Measurements from ENCODE around the gene RBM20.

Gene RBM20

GRCh38 chr10:110667620-110668343, 23.6 kb downstream of the RBM20 start:
- H3K4me1 ChIP-seq (ENCODE audit: control insufficient read depth in 1 of 2, insufficient read depth in 2 of 2, low read length in 2 of 2) = no peaks in the 10 kb centered on the region
- peak overlapping the region; percentile 43 for H3K27ac ChIP-seq (ENCODE audit: low read length)
- no peaks in the 10 kb centered on the region for H3K36me3 ChIP-seq (ENCODE audit: control insufficient read depth in 1 of 2, insufficient read depth in 2 of 2, low read length in 2 of 2)
- H3K9me3 ChIP-seq (ENCODE audit: control insufficient read depth in 1 of 2, low read length in 2 of 2) = no peaks in the 10 kb centered on the region
- H3K27me3 ChIP-seq (ENCODE audit: low read depth, low read length) = no peaks in the 10 kb centered on the region
- no peak overlapping the region for H3K4me3 ChIP-seq (ENCODE audit: low read depth in 1 of 2, low read length in 2 of 2)

GRCh38 chr10:110668443-110668842, 24.3 kb downstream of the RBM20 start:
- Histone ChIP-seq H3K9me3 (ENCODE audit: control insufficient read depth in 1 of 2, low read length in 2 of 2) (no peaks in the 10 kb centered on the region), H3K27me3 (ENCODE audit: low read depth, low read length) (no peaks in the 10 kb centered on the region), H3K36me3 (ENCODE audit: control insufficient read depth in 1 of 2, insufficient read depth in 2 of 2, low read length in 2 of 2) (no peaks in the 10 kb centered on the region), H3K4me1 (ENCODE audit: control insufficient read depth in 1 of 2, insufficient read depth in 2 of 2, low read length in 2 of 2) (no peaks in the 10 kb centered on the region), H3K27ac (ENCODE audit: low read length) (no peak overlapping the region), H3K4me3 (ENCODE audit: low read depth in 1 of 2, low read length in 2 of 2) (no peak overlapping the region)

- Histone ChIP-seq H3K27ac (ENCODE audit: low read length) (no peak overlapping the region), H3K27me3 (ENCODE audit: low read depth, low read length) (no peaks in the 10 kb centered on the region), H3K9me3 (ENCODE audit: control insufficient read depth in 1 of 2, low read length in 2 of 2) (no peaks in the 10 kb centered on the region), H3K4me1 (ENCODE audit: control insufficient read depth in 1 of 2, insufficient read depth in 2 of 2, low read length in 2 of 2) (no peaks in the 10 kb centered on the region), H3K36me3 (ENCODE audit: control insufficient read depth in 1 of 2, insufficient read depth in 2 of 2, low read length in 2 of 2) (no peaks in the 10 kb centered on the region), H3K4me3 (ENCODE audit: low read depth in 1 of 2, low read length in 2 of 2) (no peak overlapping the region)
These were observed 26.2 kb downstream of the RBM20 start for GRCh38 chr10:110670335-110670734.

GRCh38 chr10:110671788-110672579, 27.8 kb downstream of the RBM20 start:
- H3K4me1 ChIP-seq (ENCODE audit: control insufficient read depth in 1 of 2, insufficient read depth in 2 of 2, low read length in 2 of 2) = no peaks in the 10 kb centered on the region
- H3K4me3 ChIP-seq (ENCODE audit: low read depth in 1 of 2, low read length in 2 of 2) = peak overlapping the region; percentile 63 to 74
- H3K27me3 ChIP-seq (ENCODE audit: low read depth, low read length) = no peaks in the 10 kb centered on the region
- H3K36me3 ChIP-seq (ENCODE audit: control insufficient read depth in 1 of 2, insufficient read depth in 2 of 2, low read length in 2 of 2) = no peaks in the 10 kb centered on the region
- no peaks in the 10 kb centered on the region for H3K9me3 ChIP-seq (ENCODE audit: control insufficient read depth in 1 of 2, low read length in 2 of 2)
- H3K27ac ChIP-seq (ENCODE audit: low read length) = no peak overlapping the region

- H3K4me3 ChIP-seq (ENCODE audit: low read depth in 1 of 2, low read length in 2 of 2) = peak overlapping the region; percentile 63 to 74
- H3K27me3 ChIP-seq (ENCODE audit: low read depth, low read length) = no peaks in the 10 kb centered on the region
- H3K27ac ChIP-seq (ENCODE audit: low read length) = no peak overlapping the region
- H3K36me3 ChIP-seq (ENCODE audit: control insufficient read depth in 1 of 2, insufficient read depth in 2 of 2, low read length in 2 of 2) = no peaks in the 10 kb centered on the region
- H3K9me3 ChIP-seq (ENCODE audit: control insufficient read depth in 1 of 2, low read length in 2 of 2) = no peaks in the 10 kb centered on the region
- H3K4me1 ChIP-seq (ENCODE audit: control insufficient read depth in 1 of 2, insufficient read depth in 2 of 2, low read length in 2 of 2) = no peaks in the 10 kb centered on the region
These were observed 28.4 kb downstream of the RBM20 start for GRCh38 chr10:110672580-110672919.

- Histone ChIP-seq H3K4me1 (ENCODE audit: control insufficient read depth in 1 of 2, insufficient read depth in 2 of 2, low read length in 2 of 2) (no peaks in the 10 kb centered on the region), H3K36me3 (ENCODE audit: control insufficient read depth in 1 of 2, insufficient read depth in 2 of 2, low read length in 2 of 2) (no peaks in the 10 kb centered on the region), H3K27me3 (ENCODE audit: low read depth, low read length) (no peaks in the 10 kb centered on the region), H3K27ac (ENCODE audit: low read length) (no peak overlapping the region), H3K4me3 (ENCODE audit: low read depth in 1 of 2, low read length in 2 of 2) (no peak overlapping the region), H3K9me3 (ENCODE audit: control insufficient read depth in 1 of 2, low read length in 2 of 2) (no peaks in the 10 kb centered on the region)
These were observed 31.9 kb downstream of the RBM20 start for GRCh38 chr10:110676016-110676415.

- no peaks in the 10 kb centered on the region for H3K27me3 ChIP-seq (ENCODE audit: low read depth, low read length)
- H3K4me1 ChIP-seq (ENCODE audit: control insufficient read depth in 1 of 2, insufficient read depth in 2 of 2, low read length in 2 of 2) = no peaks in the 10 kb centered on the region
- no peak overlapping the region for H3K27ac ChIP-seq (ENCODE audit: low read length)
- no peak overlapping the region for H3K4me3 ChIP-seq (ENCODE audit: low read depth in 1 of 2, low read length in 2 of 2)
- H3K9me3 ChIP-seq (ENCODE audit: control insufficient read depth in 1 of 2, low read length in 2 of 2) = no peaks in the 10 kb centered on the region
- no peaks in the 10 kb centered on the region for H3K36me3 ChIP-seq (ENCODE audit: control insufficient read depth in 1 of 2, insufficient read depth in 2 of 2, low read length in 2 of 2)
These were observed 35.5 kb downstream of the RBM20 start for GRCh38 chr10:110679486-110680272.

GRCh38 chr10:110680273-110681020, 36.3 kb downstream of the RBM20 start:
- H3K4me1 ChIP-seq (ENCODE audit: control insufficient read depth in 1 of 2, insufficient read depth in 2 of 2, low read length in 2 of 2) = no peaks in the 10 kb centered on the region
- H3K4me3 ChIP-seq (ENCODE audit: low read depth in 1 of 2, low read length in 2 of 2) = no peak overlapping the region
- H3K27me3 ChIP-seq (ENCODE audit: low read depth, low read length) = no peaks in the 10 kb centered on the region
- no peak overlapping the region for H3K27ac ChIP-seq (ENCODE audit: low read length)
- H3K9me3 ChIP-seq (ENCODE audit: control insufficient read depth in 1 of 2, low read length in 2 of 2) = no peaks in the 10 kb centered on the region
- H3K36me3 ChIP-seq (ENCODE audit: control insufficient read depth in 1 of 2, insufficient read depth in 2 of 2, low read length in 2 of 2) = no peaks in the 10 kb centered on the region

GRCh38 chr10:110681023-110681681, 37.0 kb downstream of the RBM20 start:
- H3K4me1 ChIP-seq (ENCODE audit: control insufficient read depth in 1 of 2, insufficient read depth in 2 of 2, low read length in 2 of 2) = no peaks in the 10 kb centered on the region
- no peak overlapping the region for H3K27ac ChIP-seq (ENCODE audit: low read length)
- H3K27me3 ChIP-seq (ENCODE audit: low read depth, low read length) = no peaks in the 10 kb centered on the region

GRCh38 chr10:110682348-110682747, 38.2 kb downstream of the RBM20 start:
- Histone ChIP-seq H3K9me3 (ENCODE audit: control insufficient read depth in 1 of 2, low read length in 2 of 2) (no peaks in the 10 kb centered on the region), H3K4me3 (ENCODE audit: low read depth in 1 of 2, low read length in 2 of 2) (no peak overlapping the region), H3K27ac (ENCODE audit: low read length) (no peak overlapping the region), H3K4me1 (ENCODE audit: control insufficient read depth in 1 of 2, insufficient read depth in 2 of 2, low read length in 2 of 2) (peaks cover 0 to 6% of the 10 kb centered on the region in 2 donors), H3K27me3 (ENCODE audit: low read depth, low read length) (no peaks in the 10 kb centered on the region), H3K36me3 (ENCODE audit: control insufficient read depth in 1 of 2, insufficient read depth in 2 of 2, low read length in 2 of 2) (no peaks in the 10 kb centered on the region)

More at GRCh38 chr10:110681023-110681681, 37.0 kb downstream of the RBM20 start:
- Histone ChIP-seq H3K36me3 (ENCODE audit: control insufficient read depth in 1 of 2, insufficient read depth in 2 of 2, low read length in 2 of 2) (no peaks in the 10 kb centered on the region), H3K4me3 (ENCODE audit: low read depth in 1 of 2, low read length in 2 of 2) (no peak overlapping the region), H3K9me3 (ENCODE audit: control insufficient read depth in 1 of 2, low read length in 2 of 2) (no peaks in the 10 kb centered on the region)

Measured in muscle layer of duodenum (tissue), 2 donors.